IMR-90 (cell line): Measurements from ENCODE around the gene GTF3C1. TPM values are rescaled to one million over a fixed set of nuclear protein-coding genes. Genes with fewer than 3 reads are reported as not detected.
A peak's percentile ranks its signal among the peaks of the same experiment; 100 is the strongest.

Source experiments
- ATAC-seq: fragments of 200-7000 bp; cut with Tn5 transposase; 2 replicates; pipeline ENCODE4 v1.9.1; 2020; ENCODE audit warnings: low read depth, mild to moderate bottlenecking, moderate library complexity
- BruUV-seq: library from RNA; stranded (reverse); fragments of 400-500 nt; replicated peaks from 2 replicates; lab custom pipeline; 2021; lab: Mats Ljungman, UMichigan
- CTCF ChIA-PET: fragments of 300-600 bp; formaldehyde crosslinking; extraction: SDS; loops from one replicate; lab custom pipeline; 2021; ENCODE audit warnings: antibody characterized with exemption; lab: Yijun Ruan, JAX
- POLR2A ChIA-PET: fragments of 300-600 bp; sonication (Branson Sonifier 250); formaldehyde crosslinking; loops from one replicate; lab custom pipeline; 2022; ENCODE audit warnings: antibody characterized with exemption; ENCODE audit not compliant: unreplicated experiment; lab: Charles Lee
- DNase-seq: peaks from one replicate; pipeline ENCODE4 v3.0.0; 2013
- H2AFZ ChIP-seq: replicated peaks from 2 replicates; pipeline ENCODE3; 2013; ENCODE audit warnings: low read length, mild to moderate bottlenecking; ENCODE audit not compliant: poor library complexity
- H2AK5ac ChIP-seq: 2 replicates; pipeline ENCODE4 v1.6.1; 2013; ENCODE audit warnings: low read depth, low read length, inconsistent platforms
- H2AK9ac ChIP-seq: replicated peaks from 2 replicates; pipeline ENCODE3; 2013; ENCODE audit warnings: mild to moderate bottlenecking, low read depth, low read length, moderate library complexity; ENCODE audit not compliant: poor library complexity
- H2BK120ac ChIP-seq: 2 replicates; pipeline ENCODE4 v1.6.1; 2013; ENCODE audit warnings: low read depth, low read length, inconsistent platforms
- H2BK15ac ChIP-seq: 3 replicates; pipeline ENCODE4 v1.6.1; 2013; ENCODE audit warnings: low read depth, low read length, inconsistent platforms
- H2BK20ac ChIP-seq: 2 replicates; pipeline ENCODE4 v1.6.1; 2013; ENCODE audit warnings: low read depth, mild to moderate bottlenecking, inconsistent platforms, low read length, moderate library complexity
- H2BK5ac ChIP-seq: 2 replicates; pipeline ENCODE4 v1.6.1; 2013; ENCODE audit warnings: mild to moderate bottlenecking, low read depth, low read length, inconsistent platforms; ENCODE audit not compliant: poor library complexity, severe bottlenecking
- H3K14ac ChIP-seq: replicated peaks from 2 replicates; pipeline ENCODE4 v1.6.1; 2013; ENCODE audit warnings: low read depth, low read length, inconsistent platforms
- H3K18ac ChIP-seq: 2 replicates; pipeline ENCODE4 v1.6.1; 2013; ENCODE audit warnings: low read depth, low read length, control low read depth
- H3K23ac ChIP-seq: 2 replicates; pipeline ENCODE4 v1.6.1; 2013; ENCODE audit warnings: low read depth, low read length, inconsistent platforms
- H3K27ac ChIP-seq: 2 replicates; pipeline ENCODE4 v1.5.1; 2013; ENCODE audit warnings: mild to moderate bottlenecking, control low read depth, low read length; ENCODE audit not compliant: insufficient read depth
- H3K27me3 ChIP-seq: 2 replicates; pipeline ENCODE4 v1.6.1; 2013; ENCODE audit warnings: low read length; ENCODE audit not compliant: control insufficient read depth, insufficient read depth
- H3K36me3 ChIP-seq: 2 replicates; pipeline ENCODE4 v1.6.1; 2013; ENCODE audit warnings: low read length, mixed read lengths; ENCODE audit not compliant: control insufficient read depth, insufficient read depth
- H3K4ac ChIP-seq: 2 replicates; pipeline ENCODE4 v1.6.1; 2013; ENCODE audit warnings: low read depth, low read length, inconsistent platforms
- H3K4me1 ChIP-seq: 2 replicates; pipeline ENCODE4 v1.6.1; 2013; ENCODE audit warnings: low read length, mixed read lengths; ENCODE audit not compliant: control insufficient read depth, insufficient read depth
- H3K4me2 ChIP-seq: 2 replicates; pipeline ENCODE4 v1.6.1; 2013; ENCODE audit warnings: low read depth, mild to moderate bottlenecking, control low read depth, low read length, moderate library complexity
- H3K4me3 ChIP-seq: 2 replicates; pipeline ENCODE4 v1.5.1; 2013; ENCODE audit warnings: low read depth, mild to moderate bottlenecking, control low read depth, low read length, moderate library complexity; ENCODE audit not compliant: insufficient read depth
- H3K56ac ChIP-seq: 2 replicates; pipeline ENCODE4 v1.6.1; 2013; ENCODE audit warnings: low read length, inconsistent platforms; ENCODE audit not compliant: insufficient read depth; ENCODE audit errors: extremely low read depth
- H3K79me1 ChIP-seq, 2 experiments: 2 replicates each; pipeline ENCODE4 v1.6.1; 2013; ENCODE audit warnings: low read length in 2 of 2, inconsistent platforms in 1 of 2, low read depth in 1 of 2
- H3K9ac ChIP-seq: 2 replicates; pipeline ENCODE4 v1.6.1; 2013; ENCODE audit warnings: low read depth, low read length, control low read depth
- H3K9me1 ChIP-seq: 2 replicates; pipeline ENCODE4 v1.6.1; 2013; ENCODE audit warnings: low read length, inconsistent platforms; ENCODE audit not compliant: insufficient read depth
- H3K9me3 ChIP-seq: 2 replicates; pipeline ENCODE4 v1.6.1; 2013; ENCODE audit warnings: low read length; ENCODE audit not compliant: control insufficient read depth, insufficient read depth
- H4K20me1 ChIP-seq: 2 replicates; pipeline ENCODE4 v1.6.1; 2013; ENCODE audit warnings: low read length, inconsistent platforms; ENCODE audit not compliant: insufficient read depth
- H4K5ac ChIP-seq: 2 replicates; pipeline ENCODE4 v1.6.1; 2013; ENCODE audit warnings: mild to moderate bottlenecking, low read depth, low read length, control low read depth
- H4K8ac ChIP-seq, 2 experiments: 2 replicates each; pipeline ENCODE4 v1.6.1; 2013; ENCODE audit warnings: low read depth in 2 of 2, low read length in 2 of 2, control low read depth in 1 of 2, inconsistent platforms in 1 of 2
- H4K91ac ChIP-seq: 2 replicates; pipeline ENCODE4 v1.6.1; 2013; ENCODE audit warnings: low read depth, low read length, inconsistent platforms; ENCODE audit not compliant: insufficient read depth
- BHLHE40 ChIP-seq: fragments of 150-350 bp; IDR thresholded peaks from 2 replicates; pipeline ENCODE4 v1.6.1; 2016; ENCODE audit warnings: mild to moderate bottlenecking, low read depth, low read length
- CEBPB ChIP-seq: IDR thresholded peaks from 2 replicates; pipeline ENCODE4 v1.6.1; 2012; ENCODE audit warnings: low read depth, low read length, improper control_type of control experiment
- CHD1 ChIP-seq: IDR thresholded peaks from 2 replicates; pipeline ENCODE4 v1.6.1; 2012; ENCODE audit warnings: low read depth, low read length, improper control_type of control experiment
- ELK1 ChIP-seq: fragments of 150-350 bp; IDR thresholded peaks from 2 replicates; pipeline ENCODE4 v1.6.1; 2016; ENCODE audit warnings: low read depth, mild to moderate bottlenecking, low read length, moderate library complexity, borderline replicate concordance
- FOS ChIP-seq: fragments of 150-350 bp; IDR thresholded peaks from 2 replicates; pipeline ENCODE4 v1.6.1; 2016; ENCODE audit warnings: low read depth, low read length
- MAFK ChIP-seq: IDR thresholded peaks from 2 replicates; pipeline ENCODE4 v1.6.1; 2012; ENCODE audit warnings: low read depth, low read length, improper control_type of control experiment
- MAZ ChIP-seq: IDR thresholded peaks from 2 replicates; pipeline ENCODE4 v1.6.1; 2012; ENCODE audit warnings: low read depth, mild to moderate bottlenecking, low read length, improper control_type of control experiment, moderate library complexity, borderline replicate concordance
- MXI1 ChIP-seq: IDR thresholded peaks from 2 replicates; pipeline ENCODE4 v1.6.1; 2012; ENCODE audit warnings: low read depth, mild to moderate bottlenecking, low read length, moderate library complexity, borderline replicate concordance
- NFE2L2 ChIP-seq: fragments of 150-350 bp; IDR thresholded peaks from 2 replicates; pipeline ENCODE4 v1.6.1; 2016; ENCODE audit warnings: low read depth, mild to moderate bottlenecking, low read length
- POLR2A ChIP-seq: IDR thresholded peaks from 2 replicates; pipeline ENCODE4 v1.6.1; 2012; ENCODE audit warnings: mild to moderate bottlenecking, low read depth, low read length
- RAD21 ChIP-seq: IDR thresholded peaks from 2 replicates; pipeline ENCODE4 v1.6.1; 2012; ENCODE audit warnings: low read length, improper control_type of control experiment
- RCOR1 ChIP-seq: IDR thresholded peaks from 2 replicates; pipeline ENCODE4 v1.6.1; 2012; ENCODE audit warnings: mild to moderate bottlenecking, low read length, improper control_type of control experiment; ENCODE audit not compliant: insufficient replicate concordance
- RFX5 ChIP-seq: IDR thresholded peaks from 2 replicates; pipeline ENCODE4 v1.8.0; 2012; ENCODE audit warnings: low read depth, mild to moderate bottlenecking, low read length, moderate library complexity
- SMC3 ChIP-seq: fragments of 150-350 bp; IDR thresholded peaks from 2 replicates; pipeline ENCODE4 v1.6.1; 2016; ENCODE audit warnings: low read depth, mild to moderate bottlenecking, antibody characterized with exemption, low read length, moderate library complexity
- USF2 ChIP-seq: fragments of 150-350 bp; IDR thresholded peaks from 2 replicates; pipeline ENCODE4 v1.6.1; 2017; ENCODE audit warnings: mild to moderate bottlenecking, antibody characterized with exemption, low read length, low read depth
- WGBS, 2 experiments: methylation state at CpG; one replicate each; pipeline versions ENCODE4 v1.1.5 to v1.1.7; 2013; ENCODE audit warnings: missing lambda C conversion rate in 2 of 2; ENCODE audit not compliant: insufficient read length in 1 of 2; ENCODE audit errors: extremely low coverage in 2 of 2; 5-methylcytosine and 5-hydroxymethylcytosine counted together
- dilution Hi-C: fragments of 300-500 bp; cut with HindIII; formaldehyde crosslinking; loops from one replicate; pipeline ENCODE4 v1.14.3; 2018; ENCODE audit warnings: low sequenced_read_pairs; ENCODE audit not compliant: unreplicated experiment
- in situ Hi-C: fragments of 300-500 bp; cut with MboI; formaldehyde crosslinking; loops from 3 replicates; pipeline ENCODE4 v1.14.3; 2019; ENCODE audit warnings: low sequenced_read_pairs, inconsistent platforms, mixed read lengths
- intact Hi-C: fragments of 100-400 bp; cut with micrococcal nuclease; formaldehyde crosslinking; loops from 2 replicates; pipeline ENCODE4 v1.10.0; 2022
- polyA plus RNA-seq, 3 experiments: library from polyadenylated mRNA; depleted of rRNA; stranded (reverse); fragments of >200 nt; gene quantifications; 2 replicates each; pipeline ENCODE4 v1.2.3, GENCODE V29; 2012; ENCODE audit warnings: low replicate concordance in 1 of 3
- total RNA-seq: library from RNA; depleted of rRNA; stranded (reverse); fragments of >200 nt; gene quantifications from 2 replicates; pipeline ENCODE4 v1.2.3, GENCODE V29; 2012
- TF ChIP-seq, protein P1 (sequence below): conservative IDR thresholded peaks from 2 replicates; pipeline ENCODE4 v1.5.1; 2012; ENCODE audit warnings: mild to moderate bottlenecking, low read depth, low read length, improper control_type of control experiment

The GTF3C1 gene
- total and polyA plus RNA-seq, 2 of the 4 experiments (the other 2 are of a cell fraction), result 50.8 to 68.1 TPM

DNA sequence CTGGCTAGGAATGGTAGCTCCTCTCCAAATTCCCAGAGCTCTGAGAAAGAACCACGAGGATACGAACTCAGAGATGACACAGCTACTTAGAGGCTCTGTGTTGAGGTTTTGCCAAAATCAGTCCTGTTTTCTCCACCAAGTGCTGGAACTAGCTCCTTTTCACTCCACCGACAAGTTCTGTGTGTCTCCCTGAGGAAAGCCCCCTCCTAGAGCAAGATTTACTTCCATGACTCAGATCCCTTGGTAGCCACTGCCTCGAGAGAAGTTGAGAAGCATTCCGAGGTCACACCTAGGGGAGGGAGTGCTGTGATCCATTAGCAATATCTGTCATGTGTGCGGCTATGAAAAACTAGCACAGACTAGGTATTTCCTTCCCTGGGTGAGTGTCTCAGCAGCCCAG is 117.2 kb downstream of the GTF3C1 start:
- peak overlapping the region; percentile 18; the same call in 1 of the 2 replicates for H3K4me2 ChIP-seq
- peaks cover 8% of the 10 kb centered on the region for H3K4me1 ChIP-seq
- no peak overlapping the region for H3K23ac ChIP-seq
- intact Hi-C loops, result no loop called here
- ChIA-PET CTCF (no interaction called here), POLR2A (no interaction called here)
- DNase-seq, result peak; percentile 82
- no peaks in the 10 kb centered on the region; a peak in 1 of 4 replicates for H3K79me1 ChIP-seq
- TF ChIP-seq MAFK (no peak), BHLHE40 (0 out of 2 replicates have a peak, but pooled peaks have one; percentile 23), POLR2A (no peak), RCOR1 (no peak), ELK1 (no peak), USF2 (no peak), NFE2L2 (no peak), MXI1 (no peak), MAZ (peak; percentile 69; the same call in 1 of the 2 replicates), SMC3 (no peak), RAD21 (no peak), CEBPB (no peak), CHD1 (no peak), RFX5 (no peak), FOS (0 out of 2 replicates have a peak, but pooled peaks have one; percentile 14)
- TF ChIP-seq, protein P1, sequence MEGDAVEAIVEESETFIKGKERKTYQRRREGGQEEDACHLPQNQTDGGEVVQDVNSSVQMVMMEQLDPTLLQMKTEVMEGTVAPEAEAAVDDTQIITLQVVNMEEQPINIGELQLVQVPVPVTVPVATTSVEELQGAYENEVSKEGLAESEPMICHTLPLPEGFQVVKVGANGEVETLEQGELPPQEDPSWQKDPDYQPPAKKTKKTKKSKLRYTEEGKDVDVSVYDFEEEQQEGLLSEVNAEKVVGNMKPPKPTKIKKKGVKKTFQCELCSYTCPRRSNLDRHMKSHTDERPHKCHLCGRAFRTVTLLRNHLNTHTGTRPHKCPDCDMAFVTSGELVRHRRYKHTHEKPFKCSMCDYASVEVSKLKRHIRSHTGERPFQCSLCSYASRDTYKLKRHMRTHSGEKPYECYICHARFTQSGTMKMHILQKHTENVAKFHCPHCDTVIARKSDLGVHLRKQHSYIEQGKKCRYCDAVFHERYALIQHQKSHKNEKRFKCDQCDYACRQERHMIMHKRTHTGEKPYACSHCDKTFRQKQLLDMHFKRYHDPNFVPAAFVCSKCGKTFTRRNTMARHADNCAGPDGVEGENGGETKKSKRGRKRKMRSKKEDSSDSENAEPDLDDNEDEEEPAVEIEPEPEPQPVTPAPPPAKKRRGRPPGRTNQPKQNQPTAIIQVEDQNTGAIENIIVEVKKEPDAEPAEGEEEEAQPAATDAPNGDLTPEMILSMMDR, result no peak
- peak overlapping the region; percentile 35; the same call in 1 of the 2 replicates for H2BK20ac ChIP-seq
- no TSS peak for BruUV-seq
- H2AFZ ChIP-seq, result peak overlapping the region; percentile 75
- no peaks in the 10 kb centered on the region for H4K20me1 ChIP-seq
- peak overlapping the region; percentile 82; the same call in 1 of the 2 replicates for H2AK5ac ChIP-seq
- in situ Hi-C loops, result no loop called here
- WGBS, 2 experiments, result no CpG with 5 or more reads among the region's 6 CpGs
- H3K4me3 ChIP-seq, result no peak overlapping the region
- 0 out of 2 replicates have a peak overlapping the region, but pooled peaks have one; percentile 7 for H4K91ac ChIP-seq
- no peak overlapping the region for H2BK15ac ChIP-seq
- H3K27me3 ChIP-seq, result no peaks in the 10 kb centered on the region
- H3K27ac ChIP-seq, result no peak overlapping the region
- no peak overlapping the region for H2BK5ac ChIP-seq
- dilution Hi-C loops, result no loop called here
- no peak overlapping the region for H4K5ac ChIP-seq
- H3K9me1 ChIP-seq, result peaks cover 7% of the 10 kb centered on the region
- H3K9ac ChIP-seq, result no peak overlapping the region
- H4K8ac ChIP-seq, result peak overlapping the region in 1 of 2 experiments; percentile 8; a peak in 1 of 4 replicates
- H3K56ac ChIP-seq, result no peak overlapping the region
- H3K9me3 ChIP-seq, result no peaks in the 10 kb centered on the region
- H3K14ac ChIP-seq, result 0 out of 2 replicates have a peak overlapping the region, but pooled peaks have one; percentile 6
- H2AK9ac ChIP-seq, result no peak overlapping the region
- 0 out of 2 replicates have a peak overlapping the region, but pooled peaks have one; percentile 22 for H2BK120ac ChIP-seq
- no peaks in the 10 kb centered on the region for H3K36me3 ChIP-seq
- peak; percentile 74 for ATAC-seq
- peak overlapping the region; percentile 35 for H3K4ac ChIP-seq
- H3K18ac ChIP-seq, result 0 out of 2 replicates have a peak overlapping the region, but pooled peaks have one; percentile 8
